Amniotic stem cell (primary cell): ENCODE results near the gene RBM26.

ENCODE experiments used
- DNase-seq: peaks from one replicate; lab custom pipeline; 2025; lab: John Stamatoyannopoulos, UW

RBM26 gene

GRCh38 chr13:79270859-79271258 is 135.2 kb downstream of the RBM26 start:
- DNase-seq: no peak
